K562 (cell line): ENCODE measurements around the gene ARL4D. TPM values are rescaled to one million over a fixed set of nuclear protein-coding genes. Genes with fewer than 3 reads are reported as not detected.

Experiments
- ATAC-seq: fragments of 200-7000 bp; cut with Tn5 transposase; 3 replicates; pipeline ENCODE4 v1.9.1; 2020; ENCODE audit warnings: moderate library complexity
- BruUV-seq: library from RNA; stranded (reverse); fragments of 400-500 nt; replicated peaks from 2 replicates; lab custom pipeline; 2021; lab: Mats Ljungman, UMichigan
- CTCF ChIA-PET: fragments of 300-600 bp; formaldehyde crosslinking; extraction: SDS; loops from one replicate; lab custom pipeline; 2021; ENCODE audit warnings: low intra/inter-chr PET ratio; lab: Yijun Ruan, JAX
- POLR2A ChIA-PET: fragments of 300-600, 350-650 bp; sonication (Branson Sonifier 250); formaldehyde crosslinking; extraction: SDS; loops from one replicate; lab custom pipeline; 2021; ENCODE audit warnings: antibody characterized with exemption, inconsistent platforms; lab: Yijun Ruan, JAX
- DNase-seq, 4 experiments: peaks; one replicate each; pipeline versions ENCODE4 v3.0.0 to v3.0.0-alpha.2; 2011 to 2018; ENCODE audit warnings: low spot score in 3 of 4, mixed read lengths in 3 of 4; ENCODE audit errors: extremely low read depth in 1 of 4
- FAIRE-seq: peaks from 2 replicates; lab custom pipeline; 2011; peaks lifted over from hg19 to GRCh38; lab: Jason Lieb, UNC
- H2AFZ ChIP-seq: 2 replicates; pipeline ENCODE4 v1.6.0; 2011; ENCODE audit warnings: low read depth, low read length, control low read depth, inconsistent platforms
- H3K27ac ChIP-seq: fragments of 200-600 bp; 3 replicates; pipeline ENCODE4 v1.8.0; 2011; ENCODE audit warnings: low read depth, mild to moderate bottlenecking, control low read depth, inconsistent platforms, low read length, moderate library complexity, mixed read lengths; ENCODE audit errors: extremely low read depth
- H3K27me3 ChIP-seq, 2 experiments: fragments of 300-600 bp in 1 of 2; 2 replicates in 1 of 2; 3 replicates in 1 of 2; pipeline versions ENCODE4 v1.6.0 to v1.8.0; 2011; ENCODE audit warnings: inconsistent platforms in 2 of 2, low read length in 2 of 2, mild to moderate bottlenecking in 1 of 2, mixed read lengths in 1 of 2, moderate library complexity in 1 of 2; ENCODE audit not compliant: control insufficient read depth in 2 of 2, insufficient read depth in 2 of 2
- H3K36me3 ChIP-seq: fragments of 300-600 bp; 3 replicates; pipeline ENCODE4 v1.8.0; 2011; ENCODE audit warnings: mild to moderate bottlenecking, low read length, inconsistent platforms; ENCODE audit not compliant: control insufficient read depth, insufficient read depth
- H3K4me1 ChIP-seq, 2 experiments: fragments of 200-600 bp in 1 of 2; replicated peaks in 1 of 2; 2 replicates in 1 of 2; 3 replicates in 1 of 2; pipeline versions ENCODE4 v1.5.1 to v1.8.0; 2011; ENCODE audit warnings: inconsistent platforms in 2 of 2, low read length in 2 of 2, mild to moderate bottlenecking in 1 of 2, mixed read lengths in 1 of 2, moderate library complexity in 1 of 2; ENCODE audit not compliant: control insufficient read depth in 2 of 2, insufficient read depth in 2 of 2
- H3K4me2 ChIP-seq: 2 replicates; pipeline ENCODE4 v1.6.1; 2011; ENCODE audit warnings: low read length, control low read depth, inconsistent platforms, mixed read lengths; ENCODE audit not compliant: insufficient read depth
- H3K4me3 ChIP-seq: fragments of 200-600 bp; sonication (generic), shearing (Covaris generic); 2 replicates; pipeline ENCODE4 v1.5.1; 2016; ENCODE audit warnings: control low read depth, inconsistent platforms
- H3K79me2 ChIP-seq: fragments of 200-600 bp; 3 replicates; pipeline ENCODE4 v1.8.0; 2011; ENCODE audit warnings: low read length, inconsistent platforms; ENCODE audit not compliant: control insufficient read depth, insufficient read depth
- H3K9ac ChIP-seq, 2 experiments: 2 replicates each; pipeline versions ENCODE4 v1.6.0 to v1.6.1; 2011; ENCODE audit warnings: low read depth in 2 of 2, low read length in 2 of 2, control low read depth in 1 of 2, inconsistent platforms in 1 of 2, mild to moderate bottlenecking in 1 of 2, mixed read lengths in 1 of 2; ENCODE audit not compliant: insufficient read depth in 1 of 2
- H3K9me1 ChIP-seq: one replicate; pipeline ENCODE4 v1.6.0; 2011; ENCODE audit warnings: inconsistent platforms, mild to moderate bottlenecking, low read length, moderate library complexity; ENCODE audit not compliant: control insufficient read depth, insufficient read depth
- H3K9me3 ChIP-seq: replicated peaks from 2 replicates; pipeline ENCODE4 v1.5.1; 2011; ENCODE audit warnings: low read depth, low read length, inconsistent platforms; ENCODE audit not compliant: control insufficient read depth, insufficient read depth
- H4K20me1 ChIP-seq: replicated peaks from 2 replicates; pipeline ENCODE4 v1.6.1; 2011; ENCODE audit warnings: low read length, inconsistent platforms, mixed read lengths; ENCODE audit not compliant: control insufficient read depth, insufficient read depth
- C11orf30 ChIP-seq: fragments of 450-650 bp; IDR thresholded peaks from 2 replicates; pipeline ENCODE4 v1.6.1; 2016; ENCODE audit warnings: low read depth, mild to moderate bottlenecking
- MAFG ChIP-seq: fragments of 450-650 bp; conservative IDR thresholded peaks from 2 replicates; pipeline ENCODE4 v1.6.1; 2016; ENCODE audit warnings: missing genetic modification characterization, missing compliant biosample characterization
- MBD1 ChIP-seq: fragments of 250-450 bp; sonication (Bioruptor Pico); IDR thresholded peaks from 2 replicates; pipeline ENCODE4 v1.8.0; 2022; ENCODE audit warnings: inconsistent platforms
- NFE2 ChIP-seq: IDR thresholded peaks from 2 replicates; pipeline ENCODE4 v1.6.1; 2014; ENCODE audit warnings: antibody characterized with exemption, low read depth
- SPI1 ChIP-seq: IDR thresholded peaks from 2 replicates; pipeline ENCODE4 v1.6.1; 2011; ENCODE audit warnings: low read depth, low read length, control low read depth, borderline replicate concordance
- ZBTB43 ChIP-seq: sonication (generic); formaldehyde crosslinking; IDR thresholded peaks from 2 replicates; pipeline ENCODE4 v1.8.0; 2023; ENCODE audit warnings: mild to moderate bottlenecking, missing genetic modification reagents
- ZFP36 ChIP-seq: fragments of 150-350 bp; IDR thresholded peaks from 2 replicates; pipeline ENCODE4 v1.6.1; 2018; ENCODE audit warnings: low read length, low read depth; ENCODE audit not compliant: partially characterized antibody
- WGBS: fragments of 100-300 bp; shearing (Covaris generic); methylation state at CpG from one replicate; pipeline ENCODE4 v1.1.6; 2016; ENCODE audit warnings: low coverage, mixed read lengths; ENCODE audit not compliant: insufficient coverage; ENCODE audit errors: missing lambda C conversion rate; 5-methylcytosine and 5-hydroxymethylcytosine counted together
- in situ Hi-C: fragments of 300-500 bp; cut with MboI; formaldehyde crosslinking; loops from 4 replicates; pipeline ENCODE4 v1.15.0; 2018; ENCODE audit warnings: inconsistent platforms, mixed read lengths
- intact Hi-C: fragments of 100-400 bp; cut with micrococcal nuclease; formaldehyde crosslinking; loops from 2 replicates; pipeline ENCODE4 v1.14.2; 2022
- polyA plus RNA-seq, 8 experiments: library from polyadenylated mRNA; depleted of rRNA in 4 of 8; stranded (reverse) in 5 of 8; unstranded in 3 of 8; fragments of >200 nt; fragmentation: Nextera tagmentation in 2 of 8; fragmentation: Illumina TruSeq in 1 of 8; extraction: Ambion mirVana in 2 of 8; extraction: Trizol in 1 of 8; gene quantifications; 2 replicates each; pipeline versions ENCODE4 v1.2.1 to v1.2.3, GENCODE V29; 2011 to 2014; ENCODE audit warnings: inconsistent platforms in 1 of 8, missing spikeins in 1 of 8
- total RNA-seq, 7 experiments: library from RNA; depleted of rRNA in 6 of 7; stranded (reverse); fragments of >200 nt in 6 of 7; fragmentation: Illumina TruSeq in 2 of 7; extraction: Trizol in 2 of 7; gene quantifications; 2 replicates each; pipeline versions ENCODE4 v1.2.1 to v1.2.3, GENCODE V29; 2011 to 2021; ENCODE audit warnings: low replicate concordance in 1 of 7

The ARL4D gene
- total and polyA plus RNA-seq, 9 of the 15 experiments (the other 6 are each of a cell fraction or from before 2014, with no cell fraction given), result 0.07 to 0.53 (median 0.28) TPM; not detected in 1

- 21% methylated on average over 9 of the region's 10 CpGs for WGBS
- no peak overlapping the region for H3K4me3 ChIP-seq
- no peak for ATAC-seq
These were observed 8.2 kb downstream of the ARL4D start for GRCh38 chr17:43406676-43407645.

More at GRCh38 chr17:43406676-43407645, 8.2 kb downstream of the ARL4D start:
- POLR2A ChIA-PET, result interaction anchor here (0.8 to 1.6 kb wide), 6 partner anchors 11 to 77 kb away, joined by 3 to 5 read pairs (median 3); partner anchors contain the start of gene DHX8
- Histone ChIP-seq H3K4me2 (no peak overlapping the region), H3K9me1 (no peaks in the 10 kb centered on the region), H3K27ac (no peak overlapping the region), H3K4me1 (peaks cover 0 to 8% of the 10 kb centered on the region in 2 experiments; a peak in 4 of 5 replicates), H3K27me3 (peaks cover 4 to 19% of the 10 kb centered on the region in 2 experiments; a peak in 2 of 5 replicates), H4K20me1 (peaks cover 5% of the 10 kb centered on the region), H3K36me3 (no peaks in the 10 kb centered on the region), H2AFZ (no peak overlapping the region), H3K79me2 (no peaks in the 10 kb centered on the region), H3K9ac (peak overlapping the region in 1 of 2 experiments; percentile 58; a peak in 1 of 4 replicates), H3K9me3 (no peaks in the 10 kb centered on the region)
- in situ Hi-C loops, result no loop called here
- TF ChIP-seq MBD1 (CRISPR knock-in tag), result no peak
- TF ChIP-seq MAFG (tag), result 0 out of 2 replicates have a peak, but pooled peaks have one; percentile 18
- TF ChIP-seq C11orf30, result peak; percentile 30; the same call in 1 of the 2 replicates
- TF ChIP-seq NFE2, result peak; percentile 69
- no peak for TF ChIP-seq ZBTB43 (CRISPR knock-in tag)
- peak; percentile 57 for TF ChIP-seq ZFP36
- 0 out of 2 replicates have a peak, but pooled peaks have one; percentile 9 for TF ChIP-seq SPI1
- FAIRE-seq, result no peak
- BruUV-seq, result no TSS peak
- CTCF ChIA-PET, result interaction anchor here (0.6 to 0.7 kb wide), 2 partner anchors 172 to 300 kb away, joined by 3 to 4 read pairs; no protein-coding TSS in a partner anchor
- intact Hi-C loops, result no loop called here
- no peak for DNase-seq
